Measurements from ENCODE around the gene STH. TPM values are rescaled to one million over a fixed set of nuclear protein-coding genes. Genes with fewer than 3 reads are reported as not detected.

The STH gene
- total RNA-seq, 2 donors from 2014 or later: not detected

DNA sequence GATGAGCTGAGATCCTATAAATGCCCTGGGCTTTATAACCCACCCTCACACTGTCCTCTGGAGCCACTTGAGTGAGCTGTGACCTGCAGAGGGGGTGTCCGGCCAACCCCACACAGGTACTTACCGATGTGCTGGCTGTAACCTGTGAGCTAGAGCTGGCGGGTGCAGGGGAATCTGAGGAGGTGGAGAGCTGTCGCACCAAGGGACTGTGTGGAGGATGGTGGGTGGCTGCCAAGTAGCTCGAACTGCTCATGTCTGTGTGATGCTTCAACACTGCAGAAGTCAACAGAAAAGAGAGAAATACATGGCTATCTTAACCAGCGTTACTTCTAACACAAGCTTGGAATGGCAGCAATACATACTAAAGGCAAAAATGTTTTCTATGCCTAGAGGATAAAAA lies 39.4 kb downstream of the STH start:
- DNase-seq (ENCODE audit: low spot score): no peak
- WGBS: 74% methylated on average over 6 of the region's 6 CpGs
- Histone ChIP-seq H3K27me3 (replicated peaks; ENCODE audit: insufficient read depth) (no peaks in the 10 kb centered on the region), H3K4me3 (no peak overlapping the region), H3K9me3 (no peaks in the 10 kb centered on the region), H3K4me1 (replicated peaks) (peaks cover 3% of the 10 kb centered on the region), H3K27ac (no peak overlapping the region), H3K36me3 (peaks cover 0 to 19% of the 10 kb centered on the region in 2 donors)
- intact Hi-C loops (cut with DNase I): loop anchor here (5.0 kb wide), 1 partner anchor 174 kb away; no protein-coding TSS in a partner anchor
- TF ChIP-seq, protein P1, sequence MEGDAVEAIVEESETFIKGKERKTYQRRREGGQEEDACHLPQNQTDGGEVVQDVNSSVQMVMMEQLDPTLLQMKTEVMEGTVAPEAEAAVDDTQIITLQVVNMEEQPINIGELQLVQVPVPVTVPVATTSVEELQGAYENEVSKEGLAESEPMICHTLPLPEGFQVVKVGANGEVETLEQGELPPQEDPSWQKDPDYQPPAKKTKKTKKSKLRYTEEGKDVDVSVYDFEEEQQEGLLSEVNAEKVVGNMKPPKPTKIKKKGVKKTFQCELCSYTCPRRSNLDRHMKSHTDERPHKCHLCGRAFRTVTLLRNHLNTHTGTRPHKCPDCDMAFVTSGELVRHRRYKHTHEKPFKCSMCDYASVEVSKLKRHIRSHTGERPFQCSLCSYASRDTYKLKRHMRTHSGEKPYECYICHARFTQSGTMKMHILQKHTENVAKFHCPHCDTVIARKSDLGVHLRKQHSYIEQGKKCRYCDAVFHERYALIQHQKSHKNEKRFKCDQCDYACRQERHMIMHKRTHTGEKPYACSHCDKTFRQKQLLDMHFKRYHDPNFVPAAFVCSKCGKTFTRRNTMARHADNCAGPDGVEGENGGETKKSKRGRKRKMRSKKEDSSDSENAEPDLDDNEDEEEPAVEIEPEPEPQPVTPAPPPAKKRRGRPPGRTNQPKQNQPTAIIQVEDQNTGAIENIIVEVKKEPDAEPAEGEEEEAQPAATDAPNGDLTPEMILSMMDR (IDR thresholded peaks at IDR 0.05): no peak
- no peak for TF ChIP-seq POLR2AphosphoS5 (IDR thresholded peaks at IDR 0.05)
- TF ChIP-seq POLR2A (IDR thresholded peaks at IDR 0.05): no peak

DNA sequence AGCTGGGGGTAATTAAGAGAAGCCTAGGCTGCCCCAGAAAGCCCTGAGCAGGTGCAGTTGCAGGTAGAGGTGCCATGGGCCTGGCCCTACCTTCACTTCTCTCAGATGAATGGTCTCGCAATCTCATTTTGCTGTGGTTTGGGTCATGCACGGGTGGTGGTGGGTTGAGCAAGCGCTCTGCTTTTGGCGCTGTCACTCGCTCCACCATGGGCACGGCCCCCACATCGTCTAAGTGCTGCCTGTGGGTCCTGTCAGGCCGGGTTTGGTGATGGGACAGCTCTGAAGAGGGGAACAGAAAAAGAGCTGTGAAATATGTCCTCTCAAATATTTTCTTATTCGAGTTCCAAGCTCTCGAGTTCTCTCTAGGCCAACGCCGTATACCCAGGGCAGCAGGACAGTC lies 39.9 kb downstream of the STH start:
- no peak for TF ChIP-seq POLR2A (IDR thresholded peaks at IDR 0.05)
- TF ChIP-seq, protein P1 (IDR thresholded peaks at IDR 0.05): no peak
- TF ChIP-seq POLR2AphosphoS5 (IDR thresholded peaks at IDR 0.05): no peak
- H3K9me3 ChIP-seq: no peaks in the 10 kb centered on the region
- no peak for DNase-seq (ENCODE audit: low spot score)
- H3K4me3 ChIP-seq: no peak overlapping the region
- H3K27me3 ChIP-seq (replicated peaks; ENCODE audit: insufficient read depth): no peaks in the 10 kb centered on the region
- 85% methylated on average over 12 of the region's 12 CpGs for WGBS
- intact Hi-C loops (cut with DNase I): loop anchor here (5.0 kb wide), 1 partner anchor 173 kb away; no protein-coding TSS in a partner anchor
- H3K36me3 ChIP-seq: peaks cover 0 to 16% of the 10 kb centered on the region in 2 donors
- H3K4me1 ChIP-seq (replicated peaks): peaks cover 3% of the 10 kb centered on the region
- H3K27ac ChIP-seq: no peak overlapping the region

DNA sequence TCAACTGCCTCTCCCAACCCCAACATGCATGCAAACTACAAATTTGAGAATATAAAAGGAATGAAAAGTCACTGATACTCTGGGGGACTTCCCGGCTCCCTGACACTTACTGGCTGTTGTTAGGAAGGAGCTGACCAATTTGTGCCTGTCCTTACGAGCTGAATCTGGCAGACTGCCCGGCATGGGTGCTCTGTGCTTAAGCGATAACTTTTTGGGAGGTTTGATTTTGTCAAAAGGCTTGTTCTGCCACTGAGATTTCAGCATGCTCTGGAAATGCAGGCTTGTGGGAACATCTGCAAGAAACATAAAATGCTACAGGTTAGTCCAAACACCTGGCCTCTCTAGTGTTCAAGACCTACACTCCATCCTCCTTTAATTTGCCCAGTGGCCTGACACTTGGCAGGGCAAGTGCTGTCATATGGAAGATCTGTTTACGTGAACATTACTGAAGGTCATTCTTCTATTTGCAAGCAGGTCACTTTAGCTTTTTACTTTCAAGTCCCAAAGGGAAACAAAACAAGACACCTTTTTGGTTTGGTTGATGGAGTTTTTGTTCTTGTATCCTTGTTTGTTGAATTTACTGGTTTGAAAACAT lies 40.6 kb downstream of the STH start:
- Histone ChIP-seq H3K27ac (no peak overlapping the region), H3K9me3 (no peaks in the 10 kb centered on the region), H3K4me1 (replicated peaks) (peaks cover 3% of the 10 kb centered on the region), H3K36me3 (peaks cover 0 to 16% of the 10 kb centered on the region in 2 donors), H3K4me3 (no peak overlapping the region), H3K27me3 (replicated peaks; ENCODE audit: insufficient read depth) (no peaks in the 10 kb centered on the region)
- TF ChIP-seq POLR2A (IDR thresholded peaks at IDR 0.05) (no peak), POLR2AphosphoS5 (IDR thresholded peaks at IDR 0.05) (no peak)
- TF ChIP-seq, protein P1 (IDR thresholded peaks at IDR 0.05): no peak
- DNase-seq (ENCODE audit: low spot score): peak; percentile 55
- 19% methylated on average over 5 of the region's 5 CpGs for WGBS
- intact Hi-C loops (cut with DNase I): loop anchor here (5.0 kb wide), 1 partner anchor 173 kb away; no protein-coding TSS in a partner anchor

DNA sequence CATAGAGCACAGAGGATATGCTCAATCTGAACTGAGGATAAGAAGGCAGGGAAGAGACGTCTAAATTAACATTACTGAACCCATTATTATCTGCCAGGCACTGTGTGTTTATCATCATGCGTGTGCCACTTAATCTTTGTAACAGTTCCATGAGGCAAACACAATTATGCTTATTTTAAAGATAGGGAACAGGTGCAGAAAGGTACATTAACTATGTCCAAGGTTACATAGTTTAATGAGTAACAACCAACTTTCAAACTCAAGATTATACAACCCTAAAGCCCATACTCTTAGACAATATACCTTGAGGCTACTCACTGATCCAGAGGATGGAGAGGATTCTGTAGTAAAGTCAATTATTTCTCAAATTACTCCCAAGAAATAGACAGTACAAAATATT lies 43.2 kb downstream of the STH start:
- Histone ChIP-seq H3K36me3 (peaks cover 0 to 16% of the 10 kb centered on the region in 2 donors), H3K27me3 (replicated peaks; ENCODE audit: insufficient read depth) (no peaks in the 10 kb centered on the region), H3K27ac (no peak overlapping the region), H3K4me1 (replicated peaks) (peaks cover 3% of the 10 kb centered on the region), H3K4me3 (no peak overlapping the region), H3K9me3 (no peaks in the 10 kb centered on the region)
- TF ChIP-seq POLR2AphosphoS5 (IDR thresholded peaks at IDR 0.05): no peak
- no peak for TF ChIP-seq POLR2A (IDR thresholded peaks at IDR 0.05)
- TF ChIP-seq, protein P1 (IDR thresholded peaks at IDR 0.05): no peak
- no peak for DNase-seq (ENCODE audit: low spot score)
- WGBS: 87% methylated on average over 2 of the region's 2 CpGs
- intact Hi-C loops (cut with DNase I): no loop called here

DNA sequence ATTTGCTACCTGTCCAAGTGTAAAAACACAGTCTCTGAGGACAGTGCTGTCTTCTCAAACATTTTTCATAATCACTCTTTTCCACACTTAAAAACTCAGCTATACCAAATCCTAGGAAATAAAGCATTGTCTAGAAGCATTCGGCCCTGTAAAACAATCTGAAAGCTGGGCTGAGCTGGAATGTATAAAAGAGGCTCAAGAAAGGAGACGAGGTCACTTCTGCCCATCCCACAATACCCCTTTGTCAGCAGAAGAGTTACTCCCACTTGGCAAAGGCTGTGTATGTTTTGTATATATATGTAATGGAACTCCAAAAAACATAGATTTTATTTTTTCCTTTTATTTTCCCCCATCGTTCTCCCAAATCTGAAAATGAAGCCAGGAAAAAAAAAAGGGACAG lies 43.9 kb downstream of the STH start:
- Histone ChIP-seq H3K4me3 (no peak overlapping the region), H3K9me3 (no peaks in the 10 kb centered on the region), H3K27ac (no peak overlapping the region), H3K36me3 (peaks cover 0 to 15% of the 10 kb centered on the region in 2 donors), H3K4me1 (replicated peaks) (peaks cover 3% of the 10 kb centered on the region), H3K27me3 (replicated peaks; ENCODE audit: insufficient read depth) (no peaks in the 10 kb centered on the region)
- DNase-seq (ENCODE audit: low spot score): no peak
- intact Hi-C loops (cut with DNase I): no loop called here
- TF ChIP-seq POLR2AphosphoS5 (IDR thresholded peaks at IDR 0.05) (no peak), POLR2A (IDR thresholded peaks at IDR 0.05) (no peak)
- TF ChIP-seq, protein P1 (IDR thresholded peaks at IDR 0.05): no peak
- WGBS: 63% methylated on average over 3 of the region's 3 CpGs

Data from prostate gland (tissue), 2 donors.